BE2C (cell line): ENCODE results near the gene RNF152.

Experiments used
- DNase-seq: peaks from one replicate; pipeline ENCODE4 v3.0.0-alpha.2; 2020
- H3K27me3 ChIP-seq: fragments of 250-450 bp; sonication (Bioruptor Pico); 2 replicates; pipeline ENCODE4 v1.5.1; 2020; ENCODE audit warnings: mild to moderate bottlenecking
- H3K36me3 ChIP-seq: fragments of 250-450 bp; sonication (Bioruptor Pico); 2 replicates; pipeline ENCODE4 v1.5.1; 2020; ENCODE audit warnings: mild to moderate bottlenecking
- H3K4me1 ChIP-seq: fragments of 250-450 bp; sonication (Bioruptor Pico); 2 replicates; pipeline ENCODE4 v1.5.1; 2020
- H3K4me3 ChIP-seq: 2 replicates; pipeline ENCODE4 v1.5.1; 2011; ENCODE audit warnings: low read depth, low read length
- H3K9me3 ChIP-seq: fragments of 250-450 bp; sonication (Bioruptor Pico); 2 replicates; pipeline ENCODE4 v1.5.1; 2020
- TF ChIP-seq, protein P1 (sequence below): IDR thresholded peaks from 2 replicates; pipeline ENCODE4 v1.5.1; 2012; ENCODE audit warnings: mild to moderate bottlenecking, low read depth, low read length

RNF152 gene

DNA sequence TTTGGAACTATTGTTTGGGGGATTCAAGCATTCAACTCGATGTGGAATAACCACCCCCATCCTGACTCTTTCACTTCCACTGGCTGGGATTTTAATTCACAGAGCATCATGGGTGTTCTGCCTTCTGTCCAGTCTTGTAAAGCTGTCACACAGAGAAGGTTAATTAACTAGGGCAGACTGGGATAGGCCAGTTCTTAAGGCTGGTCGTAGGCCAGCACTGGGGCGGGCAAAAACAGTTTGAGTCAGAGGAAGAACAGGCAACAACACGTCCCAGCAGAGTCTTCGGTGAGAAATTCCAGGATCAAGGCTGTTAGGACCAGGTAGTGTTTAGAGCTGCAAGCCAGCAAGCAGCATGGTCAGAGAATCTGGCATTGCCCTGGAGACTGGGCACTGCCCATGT is 4.0 kb upstream of the RNF152 start:
- DNase-seq: no peak
- Histone ChIP-seq H3K36me3 (no peaks in the 10 kb centered on the region), H3K4me1 (no peaks in the 10 kb centered on the region), H3K27me3 (peaks cover 12% of the 10 kb centered on the region), H3K9me3 (no peaks in the 10 kb centered on the region), H3K4me3 (no peak overlapping the region)
- TF ChIP-seq, protein P1, sequence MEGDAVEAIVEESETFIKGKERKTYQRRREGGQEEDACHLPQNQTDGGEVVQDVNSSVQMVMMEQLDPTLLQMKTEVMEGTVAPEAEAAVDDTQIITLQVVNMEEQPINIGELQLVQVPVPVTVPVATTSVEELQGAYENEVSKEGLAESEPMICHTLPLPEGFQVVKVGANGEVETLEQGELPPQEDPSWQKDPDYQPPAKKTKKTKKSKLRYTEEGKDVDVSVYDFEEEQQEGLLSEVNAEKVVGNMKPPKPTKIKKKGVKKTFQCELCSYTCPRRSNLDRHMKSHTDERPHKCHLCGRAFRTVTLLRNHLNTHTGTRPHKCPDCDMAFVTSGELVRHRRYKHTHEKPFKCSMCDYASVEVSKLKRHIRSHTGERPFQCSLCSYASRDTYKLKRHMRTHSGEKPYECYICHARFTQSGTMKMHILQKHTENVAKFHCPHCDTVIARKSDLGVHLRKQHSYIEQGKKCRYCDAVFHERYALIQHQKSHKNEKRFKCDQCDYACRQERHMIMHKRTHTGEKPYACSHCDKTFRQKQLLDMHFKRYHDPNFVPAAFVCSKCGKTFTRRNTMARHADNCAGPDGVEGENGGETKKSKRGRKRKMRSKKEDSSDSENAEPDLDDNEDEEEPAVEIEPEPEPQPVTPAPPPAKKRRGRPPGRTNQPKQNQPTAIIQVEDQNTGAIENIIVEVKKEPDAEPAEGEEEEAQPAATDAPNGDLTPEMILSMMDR: no peak

DNA sequence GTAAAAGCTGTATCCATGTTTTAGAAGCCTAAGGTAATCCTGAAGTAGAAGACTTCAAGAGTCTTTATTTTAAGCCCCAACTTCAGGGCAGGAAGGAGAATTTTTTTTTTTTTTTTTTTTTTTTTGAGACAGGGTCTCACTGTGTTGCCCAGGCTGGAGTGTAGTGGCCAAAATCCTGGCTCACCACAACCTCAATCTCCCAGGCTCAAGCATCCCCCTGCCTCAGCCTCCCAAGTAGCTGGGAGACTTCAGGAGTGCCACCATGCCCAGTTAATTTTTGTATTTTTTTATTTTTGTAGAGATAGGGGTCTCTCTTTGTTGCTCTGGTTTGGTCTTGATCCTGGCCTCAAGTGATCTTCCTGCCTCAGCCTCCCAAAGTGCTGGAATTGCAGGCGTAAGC is 3.3 kb upstream of the RNF152 start:
- no peak overlapping the region for H3K4me3 ChIP-seq
- TF ChIP-seq, protein P1: no peak
- H3K9me3 ChIP-seq: no peaks in the 10 kb centered on the region
- H3K4me1 ChIP-seq: no peaks in the 10 kb centered on the region
- peaks cover 12% of the 10 kb centered on the region for H3K27me3 ChIP-seq
- no peak for DNase-seq
- H3K36me3 ChIP-seq: no peaks in the 10 kb centered on the region

DNA sequence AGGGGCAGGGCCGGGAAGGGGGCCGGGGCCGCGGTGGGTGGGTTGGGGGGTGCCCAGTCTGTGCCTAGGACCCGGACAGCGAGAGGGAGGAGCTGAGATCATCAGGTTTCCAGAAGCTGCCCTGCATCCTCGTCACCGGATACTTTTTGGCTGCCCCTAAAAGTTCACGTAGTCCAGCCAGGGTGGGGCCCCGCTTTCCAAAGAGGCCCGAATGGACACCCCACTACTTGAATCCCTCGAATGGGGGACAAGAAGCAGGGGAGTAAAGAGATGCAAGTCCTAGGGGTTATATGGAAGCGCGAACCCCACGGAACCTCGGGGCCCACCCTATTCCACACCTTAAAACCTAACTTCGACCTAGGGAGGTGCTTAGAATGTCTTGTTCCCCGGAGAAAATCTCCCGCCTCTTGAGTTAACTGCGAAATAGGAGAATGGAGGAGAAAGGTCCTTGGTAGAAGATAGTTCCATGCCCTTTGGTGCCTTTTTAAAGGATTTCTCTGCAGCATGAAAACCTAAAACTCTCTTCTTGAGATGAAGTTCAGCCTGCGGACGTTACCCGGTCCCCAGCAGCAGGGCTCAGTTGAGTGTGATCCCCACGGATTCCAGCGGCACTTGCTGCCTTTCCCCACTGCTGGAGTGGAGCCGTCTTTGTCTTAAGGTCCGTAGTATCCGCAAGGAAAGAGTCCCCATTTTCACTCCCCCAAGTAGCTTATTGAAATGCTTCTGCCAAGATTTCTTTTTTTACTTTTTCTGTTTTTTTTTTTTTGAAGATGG is 2.1 kb upstream of the RNF152 start:
- H3K4me1 ChIP-seq: no peaks in the 10 kb centered on the region
- H3K36me3 ChIP-seq: no peaks in the 10 kb centered on the region
- TF ChIP-seq, protein P1: no peak
- DNase-seq: no peak
- H3K4me3 ChIP-seq: no peak overlapping the region
- H3K27me3 ChIP-seq: peaks cover 12% of the 10 kb centered on the region
- H3K9me3 ChIP-seq: no peaks in the 10 kb centered on the region

DNA sequence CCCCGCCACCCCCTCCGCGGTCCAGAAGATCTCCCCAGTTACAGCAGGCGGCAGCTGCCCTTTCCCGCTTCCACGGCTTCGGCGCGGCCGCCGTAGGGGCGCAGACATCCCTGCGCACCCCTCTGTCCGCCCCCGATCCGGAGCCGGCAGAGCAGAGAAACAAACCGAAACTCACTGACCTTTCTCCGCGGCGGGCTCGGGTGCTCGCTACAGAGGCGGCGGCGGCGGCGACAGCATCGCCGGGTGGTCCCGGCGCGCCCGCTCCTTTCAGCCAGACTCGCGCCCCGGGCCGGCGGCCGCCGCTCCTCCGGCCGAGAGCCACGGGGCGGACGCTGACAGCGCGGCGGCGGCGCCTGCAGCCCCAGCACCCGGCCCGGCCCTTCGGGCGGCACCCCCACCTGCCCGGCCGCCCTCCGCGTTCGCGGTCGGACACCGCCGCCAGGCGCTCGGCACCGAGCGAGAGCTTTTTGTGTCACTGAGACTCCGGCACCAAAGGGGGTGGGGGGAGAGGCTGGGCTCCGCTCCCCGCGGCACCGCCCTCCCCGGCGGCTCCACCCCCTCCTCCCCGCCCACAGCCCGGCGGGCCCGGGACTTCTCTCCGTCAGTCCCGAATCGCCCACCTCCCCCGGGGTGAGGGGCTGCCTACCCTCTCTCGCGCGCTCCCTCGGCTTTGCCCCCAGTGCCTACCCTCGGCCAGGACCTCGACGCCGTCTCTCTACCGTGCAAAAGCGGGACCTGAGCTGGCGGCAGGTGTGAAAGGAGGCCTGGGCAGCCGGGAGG is 1.4 kb upstream of the RNF152 start:
- TF ChIP-seq, protein P1: no peak
- Histone ChIP-seq H3K27me3 (peaks cover 12% of the 10 kb centered on the region), H3K4me3 (peak overlapping the region; percentile 38), H3K4me1 (no peaks in the 10 kb centered on the region), H3K9me3 (no peaks in the 10 kb centered on the region), H3K36me3 (no peaks in the 10 kb centered on the region)
- DNase-seq: peak; percentile 48

DNA sequence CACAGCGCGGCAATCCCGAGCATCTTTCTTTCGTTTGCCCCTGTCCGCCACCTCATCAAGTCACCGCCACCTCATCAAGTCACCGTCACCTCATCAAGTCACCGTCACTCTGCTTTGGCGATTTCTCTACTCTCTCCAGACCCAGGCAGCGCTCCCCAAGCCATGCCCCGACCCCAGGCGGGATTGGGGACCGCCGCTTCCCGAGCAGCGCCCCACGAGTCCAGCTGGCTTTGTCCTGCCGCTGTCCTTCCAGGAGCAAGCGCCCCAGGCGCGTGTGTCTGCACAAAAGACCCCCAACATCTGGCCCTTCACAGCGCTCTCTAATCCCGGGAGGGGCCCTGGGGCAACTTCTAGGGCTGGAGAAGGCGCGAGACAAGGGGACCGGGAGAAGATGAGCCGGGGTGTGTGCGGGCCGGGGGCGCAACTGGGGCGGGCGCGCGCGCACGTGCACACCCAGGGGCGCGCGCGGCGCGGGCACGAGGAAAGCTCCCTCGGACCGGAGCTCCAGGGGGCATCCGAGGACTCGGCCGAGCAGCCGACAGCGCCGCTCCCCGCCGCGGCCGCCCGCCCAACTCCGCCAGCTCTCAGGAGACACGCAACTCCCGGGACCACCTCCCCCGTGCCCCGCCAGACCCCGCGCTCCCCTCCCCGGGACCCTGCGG is 633 bp upstream of the RNF152 start:
- no peaks in the 10 kb centered on the region for H3K9me3 ChIP-seq
- no peaks in the 10 kb centered on the region for H3K36me3 ChIP-seq
- peak; percentile 24 for DNase-seq
- no peaks in the 10 kb centered on the region for H3K4me1 ChIP-seq
- H3K27me3 ChIP-seq: peaks cover 12% of the 10 kb centered on the region
- TF ChIP-seq, protein P1: no peak
- H3K4me3 ChIP-seq: peak overlapping the region; percentile 38
